H1 (cell line): Measurements from ENCODE around the gene LNPEP. TPM values are rescaled to one million over a fixed set of nuclear protein-coding genes. Genes with fewer than 3 reads are reported as not detected.

ENCODE experiments used
- NRF1 ChIP-seq: IDR thresholded peaks from 2 replicates; pipeline ENCODE4 v1.6.1; 2011; ENCODE audit warnings: mild to moderate bottlenecking, low read depth, low read length, improper control_type of control experiment
- POLR2AphosphoS5 ChIP-seq: IDR thresholded peaks from 2 replicates; pipeline ENCODE4 v1.6.1; 2011; ENCODE audit warnings: low read depth, low read length
- RXRA ChIP-seq: IDR thresholded peaks from 2 replicates; pipeline ENCODE4 v1.6.1; 2011; ENCODE audit warnings: low read depth, mild to moderate bottlenecking, low read length, moderate library complexity; ENCODE audit not compliant: insufficient read depth
- TEAD4 ChIP-seq: IDR thresholded peaks from 2 replicates; pipeline ENCODE4 v1.6.1; 2012; ENCODE audit warnings: low read depth, low read length, inconsistent platforms, mixed read lengths
- polyA plus RNA-seq, 7 experiments: library from polyadenylated mRNA; depleted of rRNA in 3 of 7; stranded (reverse) in 5 of 7; unstranded in 2 of 7; fragments of >200 nt in 5 of 7; fragments of 200-250 nt in 2 of 7; gene quantifications; 1 replicate in 5 of 7; 2 replicates in 1 of 7; 4 replicates in 1 of 7; pipeline versions ENCODE4 v1.2.1 to v1.2.3, GENCODE V29; 2011 to 2013; ENCODE audit warnings: missing spikeins in 2 of 7, mixed read lengths in 2 of 7
- total RNA-seq: library from RNA; stranded (reverse); fragmentation: NEBNext Ultra II Directional; extraction: Animal tissue kit (Norgen Biotek cat#: 25700); gene quantifications from 2 replicates; pipeline ENCODE4 v1.2.1, GENCODE V29; 2021

LNPEP gene
- total and polyA plus RNA-seq, 2 of the 8 experiments (the other 6 are each of a cell fraction or from before 2014, with no cell fraction given), result 1.8 to 4.5 TPM

GRCh38 chr5:96926276-96926675 lies 9.6 kb upstream of the LNPEP start (continued):
- no peak for TF ChIP-seq RXRA
- no peak for TF ChIP-seq POLR2AphosphoS5
- TF ChIP-seq TEAD4, result no peak
- TF ChIP-seq NRF1, result no peak
- TF ChIP-seq, all 59 proteins: peak for 0
